Ovary (tissue), 9 donors: ENCODE data around the gene NDUFV2. TPM values are rescaled to one million over a fixed set of nuclear protein-coding genes. Genes with fewer than 3 reads are reported as not detected.

Source experiments
- DNase-seq, 5 donors: peaks; one replicate each; pipeline ENCODE4 v3.0.0-alpha.2; 2019 to 2020
- H3K27ac ChIP-seq, 2 donors: fragments of 200-600 bp; one replicate each; pipeline versions ENCODE4 v1.5.1 to v1.8.0; 2019 to 2022
- H3K27me3 ChIP-seq: fragments of 200-600 bp; one replicate; pipeline ENCODE4 v1.8.0; 2022
- H3K36me3 ChIP-seq: fragments of 200-600 bp; sonication (generic); one replicate; pipeline ENCODE4 v1.5.1; 2019
- H3K4me1 ChIP-seq: one replicate; pipeline ENCODE4 v1.8.1; 2013; ENCODE audit warnings: mild to moderate bottlenecking, moderate library complexity; ENCODE audit not compliant: insufficient read depth
- H3K4me3 ChIP-seq: fragments of 200-600 bp; sonication (generic); one replicate; pipeline ENCODE4 v1.5.1; 2017
- H3K9me3 ChIP-seq, 2 donors: fragments of 200-600 bp in 1 of 2; sonication (generic) in 1 of 2; one replicate each; pipeline versions ENCODE4 v1.5.1 to v1.8.1; 2013 to 2019; ENCODE audit warnings: mild to moderate bottlenecking in 1 of 2, moderate library complexity in 1 of 2
- CTCF ChIP-seq, 3 donors: fragments of 450-650 bp in 2 of 3; fragments of 200-600 bp in 1 of 3; IDR thresholded peaks; one replicate each; pipeline versions ENCODE4 v1.5.1 to v1.8.0; 2016 to 2022; ENCODE audit warnings: antibody characterized with exemption in 3 of 3, mild to moderate bottlenecking in 1 of 3
- EP300 ChIP-seq: sonication (generic); formaldehyde crosslinking; IDR thresholded peaks from one replicate; pipeline ENCODE4 v1.6.1; 2017; ENCODE audit warnings: antibody characterized with exemption
- POLR2A ChIP-seq: fragments of 450-650 bp; IDR thresholded peaks from one replicate; pipeline ENCODE4 v1.6.1; 2017; ENCODE audit warnings: antibody characterized with exemption, mild to moderate bottlenecking, moderate library complexity
- WGBS, 3 donors: extraction: QIAGEN DNeasy Blood & Tissue Kit in 1 of 3; methylation state at CpG; one replicate each; pipeline versions ENCODE4 v1.1.5 to v1.1.7; 2013 to 2017; 5-methylcytosine and 5-hydroxymethylcytosine counted together
- intact Hi-C, 4 donors: fragments of 100-400 bp; cut with DNase I; formaldehyde crosslinking; loops; one replicate each; pipeline versions ENCODE4 v1.11.0 to v1.15.1; 2022 to 2023
- polyA plus RNA-seq, 2 donors: library from polyadenylated mRNA; stranded (reverse); fragments of 200-250 nt in 1 of 2; fragments of 350-450 nt in 1 of 2; fragmentation: Illumina TruSeq in 1 of 2; extraction: RNeasy Lipid Tissue Mini Kit (QIAGEN cat#74804) in 1 of 2; gene quantifications; one replicate each; pipeline ENCODE4 v1.2.3, GENCODE V29; 2013 to 2014
- total RNA-seq, 7 donors: library from RNA; depleted of rRNA in 2 of 7; stranded (reverse); fragments of >200 nt in 2 of 7; fragmentation: NEBNext Ultra II Directional in 3 of 7; extraction: Animal tissue kit (Norgen Biotek cat#: 25700) in 3 of 7; gene quantifications; one replicate each; pipeline versions ENCODE4 v1.1.0 to v1.2.4, GENCODE V29; 2016 to 2023
- donor health status: DM: no; HTN: no; CAD: no; lungs with moderate emphysema.
- donor health status: DM: no; HTN: no; CAD: no.
- donor health status: Bipolar disorder and iron deficiency.
- donor health status: DM: yes; HTN: yes; CAD: no.
- donor health status: DM: no; HTN: no; CAD: no.
- donor health status: DM: yes; HTN: yes; CAD: no.

NDUFV2 gene
- total and polyA plus RNA-seq, 9 donors = 59.7 to 135 (median 76.6) TPM

DNA sequence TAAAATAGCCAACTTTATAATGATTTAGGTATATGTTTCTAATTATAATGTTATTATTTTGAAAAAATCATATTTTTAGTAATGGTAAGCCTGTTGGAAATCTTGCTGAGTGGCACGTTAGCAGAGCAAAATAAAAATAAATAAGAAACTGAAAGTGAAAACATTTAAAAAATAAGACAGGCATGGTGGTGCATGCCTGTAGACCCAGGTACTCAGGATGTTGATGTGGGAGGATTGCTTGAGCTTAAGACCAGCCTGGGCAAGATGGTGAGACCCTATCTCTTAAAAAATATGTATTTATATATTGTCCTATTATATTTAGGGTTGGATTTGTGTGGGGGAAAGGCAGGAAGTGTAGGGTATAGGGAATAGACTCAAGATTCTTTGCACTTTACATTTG lies 18.3 kb downstream of the NDUFV2 start:
- Histone ChIP-seq H3K36me3 (no peaks in the 10 kb centered on the region), H3K27ac (no peak overlapping the region), H3K4me1 (peaks cover 5% of the 10 kb centered on the region), H3K9me3 (no peaks in the 10 kb centered on the region), H3K27me3 (no peaks in the 10 kb centered on the region), H3K4me3 (no peak overlapping the region)
- TF ChIP-seq CTCF (IDR thresholded peaks at IDR 0.05) (no peak), POLR2A (no peak), EP300 (no peak)
- intact Hi-C loops = no loop called here
- 19 to 35% (median 26%) methylated on average over 1 of the region's 1 CpG for WGBS, 3 donors
- no peak for DNase-seq

- DNase-seq = no peak
- H3K36me3 ChIP-seq = no peaks in the 10 kb centered on the region
- intact Hi-C loops = no loop called here
- no peak overlapping the region for H3K4me3 ChIP-seq
- no peak overlapping the region for H3K27ac ChIP-seq
- 89 to 99% (median 89%) methylated on average over 2 of the region's 2 CpGs for WGBS, 3 donors
- no peaks in the 10 kb centered on the region for H3K9me3 ChIP-seq
- H3K27me3 ChIP-seq = no peaks in the 10 kb centered on the region
- no peak for TF ChIP-seq CTCF (IDR thresholded peaks at IDR 0.05)
- no peak for TF ChIP-seq EP300
- no peak for TF ChIP-seq POLR2A
- H3K4me1 ChIP-seq = peaks cover 1% of the 10 kb centered on the region
These were observed 21.0 kb downstream of the NDUFV2 start for GRCh38 chr18:9123520-9123919.

DNA sequence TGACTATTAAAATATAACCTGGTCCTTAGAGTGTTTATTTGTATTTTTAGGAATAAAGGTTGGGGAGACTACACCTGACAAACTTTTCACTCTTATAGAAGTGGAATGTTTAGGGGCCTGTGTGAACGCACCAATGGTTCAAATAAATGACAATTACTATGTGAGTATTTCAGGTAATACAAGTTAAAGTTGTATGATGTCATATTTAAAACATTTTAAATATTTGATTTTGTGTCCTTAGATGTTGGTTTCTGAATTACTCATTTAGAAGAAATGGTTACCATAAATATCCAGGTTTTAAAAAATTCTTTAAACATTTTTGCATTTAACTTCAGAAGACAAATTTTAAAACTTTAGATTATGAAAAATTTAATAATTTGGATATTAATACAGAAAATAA lies 22.3 kb downstream of the NDUFV2 start:
- WGBS, 3 donors = 92 to 96% (median 93%) methylated on average over 1 of the region's 1 CpG
- H3K36me3 ChIP-seq = no peaks in the 10 kb centered on the region
- H3K27me3 ChIP-seq = no peaks in the 10 kb centered on the region
- intact Hi-C loops = no loop called here
- H3K4me3 ChIP-seq = no peak overlapping the region
- TF ChIP-seq POLR2A (no peak), CTCF (IDR thresholded peaks at IDR 0.05) (no peak), EP300 (no peak)
- no peak for DNase-seq
- H3K27ac ChIP-seq = no peak overlapping the region
- H3K4me1 ChIP-seq = peaks cover 1% of the 10 kb centered on the region
- H3K9me3 ChIP-seq = no peaks in the 10 kb centered on the region

- intact Hi-C loops = no loop called here
- TF ChIP-seq POLR2A (no peak), CTCF (IDR thresholded peaks at IDR 0.05) (no peak), EP300 (no peak)
- DNase-seq = no peak
- H3K36me3 ChIP-seq = no peaks in the 10 kb centered on the region
- H3K9me3 ChIP-seq = no peaks in the 10 kb centered on the region
- no peak overlapping the region for H3K4me3 ChIP-seq
- H3K4me1 ChIP-seq = peaks cover 1% of the 10 kb centered on the region
- WGBS, 3 donors = 74 to 75% (median 74%) methylated on average over 3 of the region's 3 CpGs
- no peak overlapping the region for H3K27ac ChIP-seq
- no peaks in the 10 kb centered on the region for H3K27me3 ChIP-seq
These were observed 23.8 kb downstream of the NDUFV2 start for GRCh38 chr18:9126337-9126736.

GRCh38 chr18:9130195-9130594 lies 27.7 kb downstream of the NDUFV2 start:
- TF ChIP-seq CTCF (IDR thresholded peaks at IDR 0.05) (no peak), EP300 (no peak), POLR2A (no peak)
- Histone ChIP-seq H3K9me3 (no peaks in the 10 kb centered on the region), H3K27ac (no peak overlapping the region), H3K27me3 (no peaks in the 10 kb centered on the region), H3K36me3 (no peaks in the 10 kb centered on the region), H3K4me3 (no peak overlapping the region), H3K4me1 (no peaks in the 10 kb centered on the region)
- intact Hi-C loops = no loop called here
- WGBS, 3 donors = 79 to 84% (median 82%) methylated on average over 4 of the region's 4 CpGs
- DNase-seq = no peak
